PFSK-1 (cell line): ENCODE measurements around the gene MYO1E.

Experiments
- POLR2AphosphoS5 ChIP-seq: IDR thresholded peaks from 2 replicates; pipeline ENCODE4 v1.6.1; 2012; ENCODE audit warnings: low read depth, mild to moderate bottlenecking, control low read depth, low read length, moderate library complexity
- TAF1 ChIP-seq: IDR thresholded peaks from 2 replicates; pipeline ENCODE4 v1.6.1; 2012; ENCODE audit warnings: low read length, control low read depth, borderline replicate concordance; ENCODE audit not compliant: insufficient read depth

DNA sequence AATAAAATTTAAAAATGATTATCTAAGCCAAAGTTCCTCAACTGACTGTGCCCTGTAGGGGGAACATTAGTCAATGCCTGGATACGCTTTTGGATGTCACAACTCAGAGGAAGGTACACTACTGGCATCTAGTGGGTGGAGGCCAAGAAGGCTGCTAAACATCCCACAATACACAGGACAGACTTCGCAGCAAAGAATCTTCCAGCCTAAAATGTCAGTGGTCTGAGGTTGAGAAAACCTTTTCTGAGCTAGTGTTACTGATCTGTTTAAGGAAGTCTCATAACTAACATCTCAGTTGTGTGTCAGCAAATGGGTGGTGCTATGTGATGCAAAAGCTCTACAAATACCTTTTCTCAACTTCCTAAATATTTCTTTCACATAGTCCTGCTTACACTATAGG is 186.9 kb downstream of the MYO1E start:
- TF ChIP-seq POLR2AphosphoS5: no peak
- TF ChIP-seq TAF1: no peak
